Activated CD4-positive, alpha-beta T cell treated with anti-CD3 and anti-CD28 coated beads, Interleukin-2, amount 50 U/mL, for 24 hours (primary cell): ENCODE measurements around the gene CABLES1.

Experiments used
- DNase-seq, 2 donors: peaks; one replicate each; pipeline ENCODE4 v3.0.0-alpha.2; 2020; ENCODE audit warnings: low read depth in 1 of 2, low spot score in 1 of 2

CABLES1 gene

GRCh38 chr18:23211146-23211545 lies 75.9 kb downstream of the CABLES1 start:
- DNase-seq, result no peak

- no peak for DNase-seq
Measured at GRCh38 chr18:23212161-23212560, 76.9 kb downstream of the CABLES1 start.

GRCh38 chr18:23213200-23213599 lies 77.9 kb downstream of the CABLES1 start:
- DNase-seq, result no peak

DNA sequence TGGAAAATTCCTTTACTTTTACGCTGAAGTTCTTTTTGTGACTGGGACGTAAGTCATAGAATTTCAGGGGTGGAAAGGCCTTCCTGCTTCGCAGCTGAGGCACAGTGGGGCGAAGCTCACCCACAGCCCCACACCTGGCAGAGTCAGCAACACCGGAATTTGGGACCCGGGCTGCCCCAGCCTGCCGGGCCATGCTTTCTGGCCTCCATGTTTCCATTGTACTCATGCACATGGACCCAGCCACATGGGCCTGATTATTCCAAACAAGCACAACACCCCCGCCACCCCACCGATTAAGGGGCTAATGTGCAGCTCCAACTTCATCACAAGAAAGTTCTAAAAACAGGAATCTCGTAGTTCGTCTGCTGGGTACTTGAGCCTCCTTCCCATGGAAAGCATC lies 82.5 kb downstream of the CABLES1 start:
- no peak for DNase-seq

GRCh38 chr18:23220355-23220754 lies 85.1 kb downstream of the CABLES1 start:
- no peak for DNase-seq

GRCh38 chr18:23223641-23224040 lies 88.4 kb downstream of the CABLES1 start:
- DNase-seq, result no peak

DNA sequence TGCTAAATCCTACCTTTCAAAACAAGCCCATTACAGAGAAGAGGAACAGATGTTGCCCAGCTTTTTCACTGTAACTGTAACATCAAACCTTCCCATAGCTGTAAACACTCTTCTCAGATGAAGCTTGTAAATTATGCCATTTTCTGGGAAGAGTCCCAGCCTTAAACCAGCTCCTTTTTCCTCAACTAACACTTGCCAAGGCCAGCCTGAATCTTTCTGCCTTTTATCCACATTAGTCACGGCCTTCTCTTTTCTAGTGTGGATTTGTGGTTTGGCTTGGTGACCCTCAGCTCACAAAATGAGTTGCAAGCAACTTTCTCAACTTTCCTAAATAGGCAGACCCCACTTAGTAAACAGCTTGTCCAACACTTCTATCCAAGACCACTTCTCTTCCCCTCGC lies 90.2 kb downstream of the CABLES1 start:
- no peak for DNase-seq

DNA sequence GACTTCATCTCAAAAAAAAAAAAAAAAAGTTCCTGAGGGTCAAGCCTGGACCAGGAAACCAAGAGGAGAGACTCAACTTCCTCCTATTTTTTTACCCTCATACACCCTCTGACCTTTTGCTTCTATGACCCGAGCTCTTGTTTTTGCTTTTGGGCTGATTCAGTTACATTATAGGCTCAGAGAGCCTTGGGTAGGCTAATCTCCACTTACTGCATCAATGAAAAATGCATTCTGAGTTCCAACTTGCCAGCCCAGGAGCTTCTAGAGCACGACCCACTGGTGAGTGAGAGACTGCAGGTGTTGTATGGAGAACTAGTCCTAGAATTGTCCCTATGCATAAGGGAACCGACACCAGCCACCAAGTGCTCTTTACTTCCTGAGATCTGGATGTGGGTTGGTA lies 91.1 kb downstream of the CABLES1 start:
- no peak for DNase-seq

GRCh38 chr18:23226930-23227725 lies 91.8 kb downstream of the CABLES1 start:
- no peak for DNase-seq

DNA sequence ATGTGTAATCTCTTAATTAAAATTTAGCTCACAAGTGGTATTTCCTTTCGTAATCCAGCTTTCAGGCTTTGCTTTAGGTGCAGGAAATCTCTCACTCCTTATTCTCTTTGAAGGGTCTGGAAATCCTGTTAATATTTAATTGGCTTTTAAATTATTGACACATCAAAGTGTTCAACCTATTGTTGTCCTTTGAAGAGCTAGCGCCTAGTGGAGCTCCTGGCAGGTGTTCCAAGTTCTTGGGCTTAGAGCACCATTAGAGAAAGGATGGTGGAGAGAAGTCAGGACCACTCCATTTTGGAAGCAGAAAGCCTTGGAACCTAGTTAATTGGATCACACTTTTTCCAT lies 92.4 kb downstream of the CABLES1 start:
- no peak for DNase-seq

GRCh38 chr18:23228102-23229061 lies 93.1 kb downstream of the CABLES1 start:
- no peak for DNase-seq

GRCh38 chr18:23229472-23229871 lies 94.2 kb downstream of the CABLES1 start:
- DNase-seq, result no peak

- no peak for DNase-seq
Measured at GRCh38 chr18:23230686-23231085, 95.4 kb downstream of the CABLES1 start.

- peak; percentile 28 to 82 for DNase-seq
Measured at GRCh38 chr18:23231340-23232021, 96.2 kb downstream of the CABLES1 start.

DNA sequence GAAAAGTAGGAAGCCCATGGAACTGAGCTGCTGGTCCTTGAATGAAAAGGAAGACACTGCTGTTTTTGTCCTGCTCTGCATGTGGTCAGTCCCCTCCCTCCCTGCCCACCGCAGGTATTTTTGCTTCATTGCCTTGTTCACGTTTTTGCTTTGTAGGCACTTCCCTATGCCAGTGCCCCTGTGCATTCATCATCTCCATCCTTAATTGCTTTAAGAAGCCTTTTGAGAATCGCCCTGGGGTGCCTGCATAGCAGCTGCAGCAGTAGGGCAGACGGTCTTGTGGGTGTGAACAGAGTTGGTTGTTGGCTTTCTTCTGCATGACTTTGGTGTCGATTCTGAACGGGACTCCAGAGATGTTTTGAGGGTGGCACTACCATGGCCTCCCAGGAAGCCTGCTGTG lies 97.0 kb downstream of the CABLES1 start:
- DNase-seq, result no peak

DNA sequence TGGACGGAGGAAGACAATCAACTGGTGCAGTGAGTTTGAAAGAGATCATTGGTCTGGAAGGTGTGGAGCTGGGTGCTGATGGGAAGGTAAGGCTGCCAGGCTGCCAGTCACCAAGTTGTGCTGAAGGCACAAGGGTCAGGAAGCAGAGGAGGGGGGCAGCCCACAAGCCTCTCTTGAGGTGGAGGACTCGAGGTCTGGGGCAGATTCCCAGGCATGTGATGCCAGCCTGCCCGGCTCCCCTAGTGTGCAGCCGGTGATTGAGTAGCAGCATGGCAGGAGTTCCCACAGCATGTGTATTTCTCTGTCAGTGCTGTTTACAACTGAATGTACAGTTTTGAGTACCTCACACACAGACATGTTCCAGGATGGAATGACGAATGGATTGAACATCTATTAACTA lies 99.3 kb downstream of the CABLES1 start:
- no peak for DNase-seq

GRCh38 chr18:23235336-23235735 lies 100.1 kb downstream of the CABLES1 start:
- no peak for DNase-seq

GRCh38 chr18:23235860-23236259 lies 100.6 kb downstream of the CABLES1 start:
- no peak for DNase-seq

GRCh38 chr18:23236876-23237468 lies 101.7 kb downstream of the CABLES1 start:
- no peak for DNase-seq

DNA sequence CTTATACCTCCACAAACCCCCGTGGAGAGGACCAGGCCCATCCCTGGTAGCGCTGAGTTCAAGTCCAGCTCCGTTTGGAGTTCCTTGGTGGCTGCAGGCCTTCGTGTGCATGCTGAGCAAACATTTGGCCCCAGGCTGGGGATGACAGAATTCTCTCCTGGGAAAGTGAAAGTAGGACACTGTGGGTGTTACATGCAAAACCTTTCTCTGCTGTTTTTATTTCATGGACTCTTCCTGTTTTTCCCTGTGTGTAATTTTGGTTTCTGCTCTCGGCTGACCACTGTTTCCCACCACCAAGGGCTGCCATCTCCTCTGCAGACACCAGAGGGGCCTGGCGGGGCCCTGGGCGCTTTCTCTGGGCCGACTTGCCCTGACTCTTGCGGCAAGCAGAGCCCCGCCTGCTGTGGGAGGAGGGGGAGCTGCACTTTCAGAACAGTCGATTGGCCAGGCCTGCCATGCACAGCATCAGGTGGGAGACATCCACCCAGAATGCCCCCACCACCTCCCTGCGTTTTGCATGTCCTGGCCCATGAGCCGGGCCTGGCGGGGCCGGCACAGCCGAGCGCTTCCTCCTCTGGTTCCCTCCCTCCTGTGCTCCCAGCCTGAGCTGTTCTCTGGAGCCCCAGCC lies 102.4 kb downstream of the CABLES1 start:
- peak in 1 of 2 donors; percentile 24 for DNase-seq

DNA sequence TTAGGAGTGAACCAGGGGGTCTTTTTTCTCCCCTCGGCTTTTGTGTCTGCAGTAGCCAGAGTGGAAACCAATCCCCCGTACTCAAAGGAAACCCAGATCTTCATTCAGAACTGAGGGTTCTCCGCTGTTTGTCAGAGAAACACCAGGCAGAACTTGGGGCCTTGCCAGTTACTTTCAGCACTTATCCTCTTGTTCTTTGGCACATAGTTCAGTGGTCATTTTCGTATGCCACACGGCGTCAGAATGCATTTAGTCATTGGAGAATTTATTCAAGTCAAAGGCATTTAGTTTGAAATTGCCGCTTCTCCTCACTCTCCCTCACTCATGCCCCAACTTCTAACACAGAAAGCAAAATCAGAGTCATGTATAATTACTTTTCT lies 102.9 kb downstream of the CABLES1 start:
- no peak for DNase-seq
